Endothelial cell of umbilical vein (primary cell): ENCODE data around the gene TTC34. TPM values are rescaled to one million over a fixed set of nuclear protein-coding genes. Genes with fewer than 3 reads are reported as not detected.

Experiments
- BruUV-seq: library from RNA; stranded (reverse); fragments of 400-500 nt; replicated peaks from 2 replicates; lab custom pipeline; 2021; lab: Mats Ljungman, UMichigan
- CTCF ChIA-PET: fragments of 300-600, 350-600 bp; sonication (Branson Sonifier 250); formaldehyde crosslinking; loops from one replicate; lab custom pipeline; 2021; ENCODE audit warnings: antibody characterized with exemption, inconsistent platforms; lab: Charles Lee
- POLR2A ChIA-PET: fragments of 300-600, 350-600 bp; sonication (Branson Sonifier 250); formaldehyde crosslinking; loops from one replicate; lab custom pipeline; 2021; ENCODE audit warnings: antibody characterized with exemption, inconsistent platforms; lab: Charles Lee
- DNase-seq: peaks from one replicate; pipeline ENCODE4 v3.0.0-alpha.2; 2011; ENCODE audit warnings: low read depth, low spot score
- FAIRE-seq: peaks from 2 replicates; lab custom pipeline; 2011; peaks lifted over from hg19 to GRCh38; lab: Jason Lieb, UNC
- H2AFZ ChIP-seq: 2 replicates; pipeline ENCODE4 v1.6.0; 2012; ENCODE audit warnings: low read depth, low read length, control low read depth, inconsistent platforms
- H3K27ac ChIP-seq: 2 replicates; pipeline ENCODE4 v1.5.1; 2011; ENCODE audit warnings: low read depth, mild to moderate bottlenecking, control low read depth, low read length, moderate library complexity; ENCODE audit not compliant: insufficient read depth
- H3K27me3 ChIP-seq, 2 experiments: 2 replicates each; pipeline versions ENCODE4 v1.6.0 to v1.6.1; 2011; ENCODE audit warnings: low read length in 2 of 2, mixed read lengths in 1 of 2; ENCODE audit not compliant: control insufficient read depth in 2 of 2, insufficient read depth in 2 of 2
- H3K36me3 ChIP-seq, 2 experiments: 2 replicates in 1 of 2; 3 replicates in 1 of 2; pipeline ENCODE4 v1.5.1; 2011; ENCODE audit warnings: low read length in 2 of 2, mild to moderate bottlenecking in 1 of 2, moderate library complexity in 1 of 2; ENCODE audit not compliant: control insufficient read depth in 2 of 2, insufficient read depth in 2 of 2; ENCODE audit errors: extremely low read depth in 1 of 2
- H3K4me1 ChIP-seq: 3 replicates; pipeline ENCODE4 v1.5.1; 2011; ENCODE audit warnings: mild to moderate bottlenecking, low read length; ENCODE audit not compliant: control insufficient read depth, insufficient read depth; ENCODE audit errors: extremely low read depth
- H3K4me2 ChIP-seq: 2 replicates; pipeline ENCODE4 v1.6.1; 2011; ENCODE audit warnings: low read length, control low read depth, mixed read lengths; ENCODE audit not compliant: insufficient read depth
- H3K4me3 ChIP-seq, 3 experiments: fragments of 200-600 bp in 1 of 3; sonication (generic), shearing (Covaris generic) in 1 of 3; replicated peaks in 1 of 3; 2 replicates each; pipeline ENCODE4 v1.5.1; 2011 to 2016; ENCODE audit warnings: control low read depth in 3 of 3, low read length in 3 of 3, mild to moderate bottlenecking in 2 of 3, inconsistent platforms in 1 of 3, low read depth in 1 of 3, moderate library complexity in 1 of 3; ENCODE audit not compliant: insufficient read depth in 1 of 3
- H3K79me2 ChIP-seq: 2 replicates; pipeline ENCODE4 v1.6.0; 2012; ENCODE audit warnings: low read length, inconsistent platforms; ENCODE audit not compliant: control insufficient read depth, insufficient read depth
- H3K9ac ChIP-seq: replicated peaks from 2 replicates; pipeline ENCODE3; 2011; ENCODE audit warnings: low read length, control low read depth; ENCODE audit not compliant: insufficient read depth; ENCODE audit errors: extremely low read depth
- H3K9me1 ChIP-seq: replicated peaks from 3 replicates; pipeline ENCODE4 v1.6.0; 2011; ENCODE audit warnings: mild to moderate bottlenecking, low read length; ENCODE audit not compliant: control insufficient read depth, insufficient read depth; ENCODE audit errors: extremely low read depth
- H3K9me3 ChIP-seq: replicated peaks from 2 replicates; pipeline ENCODE4 v1.5.1; 2012; ENCODE audit warnings: low read length, inconsistent platforms; ENCODE audit not compliant: control insufficient read depth, insufficient read depth
- H4K20me1 ChIP-seq: replicated peaks from 2 replicates; pipeline ENCODE3; 2011; ENCODE audit warnings: mild to moderate bottlenecking, low read length; ENCODE audit not compliant: control insufficient read depth, insufficient read depth; ENCODE audit errors: extremely low read depth
- EZH2 ChIP-seq: IDR thresholded peaks from 2 replicates; pipeline ENCODE4 v1.6.1; 2012; ENCODE audit warnings: borderline replicate concordance, low read depth, mild to moderate bottlenecking, moderate library complexity, low read length, inconsistent platforms; ENCODE audit not compliant: severe bottlenecking
- FOS ChIP-seq: IDR thresholded peaks from 2 replicates; pipeline ENCODE4 v1.6.1; 2011; ENCODE audit warnings: mild to moderate bottlenecking, low read length, moderate library complexity, borderline replicate concordance; ENCODE audit not compliant: insufficient read depth
- GATA2 ChIP-seq: IDR thresholded peaks from 2 replicates; pipeline ENCODE4 v1.7.0; 2011; ENCODE audit warnings: low read depth, mild to moderate bottlenecking, moderate library complexity, mixed read lengths, low read length; ENCODE audit not compliant: insufficient read length, insufficient read depth
- JUN ChIP-seq: IDR thresholded peaks from 2 replicates; pipeline ENCODE4 v1.6.1; 2011; ENCODE audit warnings: borderline replicate concordance, low read depth; ENCODE audit not compliant: insufficient read length, insufficient read depth
- MYC ChIP-seq: IDR thresholded peaks from one replicate; pipeline ENCODE4 v1.6.1; 2011; ENCODE audit warnings: mild to moderate bottlenecking, low read depth, low read length
- POLR2A ChIP-seq: IDR thresholded peaks from 2 replicates; pipeline ENCODE4 v1.6.1; 2012; ENCODE audit warnings: low read depth, mild to moderate bottlenecking, control low read depth, low read length
- POLR2AphosphoS5 ChIP-seq: IDR thresholded peaks from 2 replicates; pipeline ENCODE4 v1.6.1; 2012; ENCODE audit warnings: low read depth, mild to moderate bottlenecking, control low read depth, low read length, moderate library complexity; ENCODE audit not compliant: insufficient read depth
- dilution Hi-C: fragments of 300-500 bp; cut with MboI; formaldehyde crosslinking; loops from one replicate; pipeline ENCODE4 v1.15.0; 2019; ENCODE audit warnings: low sequenced_read_pairs; ENCODE audit not compliant: extremely low pct_ligation_motif_present
- intact Hi-C: fragments of 100-400 bp; cut with micrococcal nuclease; formaldehyde crosslinking; loops from one replicate; pipeline ENCODE4 v1.10.0; 2022
- polyA plus RNA-seq, 4 experiments: library from polyadenylated mRNA; depleted of rRNA in 3 of 4; stranded (reverse) in 3 of 4; unstranded in 1 of 4; fragments of >200 nt; gene quantifications; 2 replicates each; pipeline versions ENCODE4 v1.2.1 to v1.2.3, GENCODE V29; 2011 to 2012; ENCODE audit warnings: missing spikeins in 1 of 4
- total RNA-seq: library from RNA; stranded (reverse); gene quantifications from 2 replicates; pipeline ENCODE4 v1.2.3, GENCODE V29; 2021
- TF ChIP-seq, protein P1 (sequence below): IDR thresholded peaks from 2 replicates; pipeline ENCODE4 v1.6.1; 2011; ENCODE audit not compliant: insufficient read depth, insufficient read length
- TF ChIP-seq, protein P2 (sequence below), 2 donors: IDR thresholded peaks; 1 replicate in 1 of 2; 2 replicates in 1 of 2; pipeline ENCODE4 v1.5.1; 2011; ENCODE audit warnings: low read length in 2 of 2, mild to moderate bottlenecking in 2 of 2, moderate library complexity in 2 of 2, control low read depth in 1 of 2, inconsistent platforms in 1 of 2, low read depth in 1 of 2; ENCODE audit not compliant: insufficient read depth in 1 of 2; ENCODE audit errors: extremely low read depth in 1 of 2

TTC34 gene
- total and polyA plus RNA-seq, 2 donors (not counting 3 experiments of a cell fraction or from before 2014, with no cell fraction given), result 0.08 to 0.77 TPM

- no peak overlapping the region for H2AFZ ChIP-seq
- no peak overlapping the region for H3K27ac ChIP-seq
- no peaks in the 10 kb centered on the region for H4K20me1 ChIP-seq
- ChIA-PET POLR2A (no interaction called here), CTCF (no interaction called here)
- no peaks in the 10 kb centered on the region for H3K27me3 ChIP-seq
- BruUV-seq, result no TSS peak
- H3K4me1 ChIP-seq, result no peaks in the 10 kb centered on the region
- H3K4me3 ChIP-seq, result no peak overlapping the region
- no peaks in the 10 kb centered on the region for H3K9me3 ChIP-seq
- H3K9ac ChIP-seq, result no peak overlapping the region
- no peak for DNase-seq
- TF ChIP-seq JUN (no peak), POLR2AphosphoS5 (no peak), POLR2A (no peak), FOS (no peak), EZH2 (no peak), GATA2 (no peak), MYC (no peak)
- TF ChIP-seq, protein P1, sequence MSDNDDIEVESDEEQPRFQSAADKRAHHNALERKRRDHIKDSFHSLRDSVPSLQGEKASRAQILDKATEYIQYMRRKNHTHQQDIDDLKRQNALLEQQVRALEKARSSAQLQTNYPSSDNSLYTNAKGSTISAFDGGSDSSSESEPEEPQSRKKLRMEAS, result no peak
- TF ChIP-seq, protein P2, sequence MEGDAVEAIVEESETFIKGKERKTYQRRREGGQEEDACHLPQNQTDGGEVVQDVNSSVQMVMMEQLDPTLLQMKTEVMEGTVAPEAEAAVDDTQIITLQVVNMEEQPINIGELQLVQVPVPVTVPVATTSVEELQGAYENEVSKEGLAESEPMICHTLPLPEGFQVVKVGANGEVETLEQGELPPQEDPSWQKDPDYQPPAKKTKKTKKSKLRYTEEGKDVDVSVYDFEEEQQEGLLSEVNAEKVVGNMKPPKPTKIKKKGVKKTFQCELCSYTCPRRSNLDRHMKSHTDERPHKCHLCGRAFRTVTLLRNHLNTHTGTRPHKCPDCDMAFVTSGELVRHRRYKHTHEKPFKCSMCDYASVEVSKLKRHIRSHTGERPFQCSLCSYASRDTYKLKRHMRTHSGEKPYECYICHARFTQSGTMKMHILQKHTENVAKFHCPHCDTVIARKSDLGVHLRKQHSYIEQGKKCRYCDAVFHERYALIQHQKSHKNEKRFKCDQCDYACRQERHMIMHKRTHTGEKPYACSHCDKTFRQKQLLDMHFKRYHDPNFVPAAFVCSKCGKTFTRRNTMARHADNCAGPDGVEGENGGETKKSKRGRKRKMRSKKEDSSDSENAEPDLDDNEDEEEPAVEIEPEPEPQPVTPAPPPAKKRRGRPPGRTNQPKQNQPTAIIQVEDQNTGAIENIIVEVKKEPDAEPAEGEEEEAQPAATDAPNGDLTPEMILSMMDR (IDR thresholded peaks at IDR 0.05; ENCODE audit: extremely low read depth in 1 of 2, insufficient read depth in 1 of 2, low read depth in 1 of 2, low read length in 2 of 2), result no peak
- H3K4me2 ChIP-seq, result no peak overlapping the region
- intact Hi-C loops (no loop called here), dilution Hi-C loops (no loop called here)
- H3K79me2 ChIP-seq, result no peaks in the 10 kb centered on the region
- H3K36me3 ChIP-seq, result no peaks in the 10 kb centered on the region
- no peak for FAIRE-seq
- no peaks in the 10 kb centered on the region for H3K9me1 ChIP-seq
Observed at GRCh38 chr1:2602311-2602835, 199.1 kb downstream of the TTC34 start.
